Ovary (tissue), 3 donors: ENCODE measurements around the gene ALK.

ENCODE experiments used
- EP300 ChIP-seq: sonication (generic); formaldehyde crosslinking; IDR thresholded peaks from one replicate; pipeline ENCODE4 v1.6.1; 2017; ENCODE audit warnings: antibody characterized with exemption
- POLR2A ChIP-seq: fragments of 450-650 bp; IDR thresholded peaks from one replicate; pipeline ENCODE4 v1.6.1; 2017; ENCODE audit warnings: antibody characterized with exemption, mild to moderate bottlenecking, moderate library complexity
- TF ChIP-seq, protein P1 (sequence below), 3 donors: fragments of 450-650 bp in 2 of 3; fragments of 200-600 bp in 1 of 3; IDR thresholded peaks; one replicate each; pipeline versions ENCODE4 v1.5.1 to v1.8.0; 2016 to 2022; ENCODE audit warnings: antibody characterized with exemption in 3 of 3, mild to moderate bottlenecking in 1 of 3
- donor health status: DM: no; HTN: no; CAD: no.

DNA sequence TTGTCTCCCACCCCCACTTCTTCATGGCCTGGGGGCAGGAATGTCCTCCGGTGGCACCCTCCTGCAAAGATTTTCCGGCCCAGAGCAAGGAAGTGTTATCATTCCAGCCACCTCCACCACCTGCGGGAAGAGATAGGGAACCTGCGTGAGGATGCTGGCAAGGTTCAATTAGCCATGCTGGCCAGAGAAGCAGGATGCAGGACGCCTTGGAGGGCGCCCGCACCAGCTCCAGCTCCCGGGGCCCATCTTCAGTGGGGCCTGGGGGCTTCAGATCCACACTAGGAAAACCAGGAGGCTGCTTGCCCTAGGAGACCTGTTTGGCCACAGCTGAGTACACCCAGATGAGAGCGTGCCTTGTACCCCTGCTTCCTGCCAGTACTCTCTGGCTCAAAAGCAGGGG, 692.4 kb downstream of the ALK start:
- TF ChIP-seq, protein P1, sequence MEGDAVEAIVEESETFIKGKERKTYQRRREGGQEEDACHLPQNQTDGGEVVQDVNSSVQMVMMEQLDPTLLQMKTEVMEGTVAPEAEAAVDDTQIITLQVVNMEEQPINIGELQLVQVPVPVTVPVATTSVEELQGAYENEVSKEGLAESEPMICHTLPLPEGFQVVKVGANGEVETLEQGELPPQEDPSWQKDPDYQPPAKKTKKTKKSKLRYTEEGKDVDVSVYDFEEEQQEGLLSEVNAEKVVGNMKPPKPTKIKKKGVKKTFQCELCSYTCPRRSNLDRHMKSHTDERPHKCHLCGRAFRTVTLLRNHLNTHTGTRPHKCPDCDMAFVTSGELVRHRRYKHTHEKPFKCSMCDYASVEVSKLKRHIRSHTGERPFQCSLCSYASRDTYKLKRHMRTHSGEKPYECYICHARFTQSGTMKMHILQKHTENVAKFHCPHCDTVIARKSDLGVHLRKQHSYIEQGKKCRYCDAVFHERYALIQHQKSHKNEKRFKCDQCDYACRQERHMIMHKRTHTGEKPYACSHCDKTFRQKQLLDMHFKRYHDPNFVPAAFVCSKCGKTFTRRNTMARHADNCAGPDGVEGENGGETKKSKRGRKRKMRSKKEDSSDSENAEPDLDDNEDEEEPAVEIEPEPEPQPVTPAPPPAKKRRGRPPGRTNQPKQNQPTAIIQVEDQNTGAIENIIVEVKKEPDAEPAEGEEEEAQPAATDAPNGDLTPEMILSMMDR (IDR thresholded peaks at IDR 0.05): no peak
- no peak for TF ChIP-seq EP300
- no peak for TF ChIP-seq POLR2A
